Measurements from ENCODE around the gene LEFTY2. TPM values are rescaled to one million over a fixed set of nuclear protein-coding genes. Genes with fewer than 3 reads are reported as not detected.
A peak's percentile ranks its signal among the peaks of the same experiment; 100 is the strongest.
"Not testable (repeated sequence)": the region's sequence is repeated elsewhere in the genome, so short reads cannot be mapped to it uniquely, and the experiment has no call there.

Gene LEFTY2
- polyA plus RNA-seq, 4 donors = 0.75 to 2.4 (median 1.1) TPM

GRCh38 chr1:225931270-225932136, 9.5 kb downstream of the LEFTY2 start:
- DNase-seq (ENCODE audit: low read depth in 4 of 4, low spot score in 3 of 4) = no peak

GRCh38 chr1:225930566-225930965, 10.5 kb downstream of the LEFTY2 start:
- DNase-seq (ENCODE audit: low read depth in 4 of 4, low spot score in 3 of 4) = no peak

GRCh38 chr1:225929462-225929861, 11.6 kb downstream of the LEFTY2 start:
- not testable (repeated sequence) for DNase-seq (ENCODE audit: low read depth in 4 of 4, low spot score in 3 of 4)

- no peak for DNase-seq (ENCODE audit: low read depth in 4 of 4, low spot score in 3 of 4)
Observed at GRCh38 chr1:225928186-225929175, 12.5 kb downstream of the LEFTY2 start.

- DNase-seq (ENCODE audit: low read depth in 4 of 4, low spot score in 3 of 4) = no peak
Observed at GRCh38 chr1:225926551-225927113, 14.4 kb downstream of the LEFTY2 start.

GRCh38 chr1:225923692-225924555, 17.1 kb downstream of the LEFTY2 start, which contains the start of gene PYCR2:
Gene PYCR2, minus strand, starts transcription at chr1:225924250. Its CDS starts 140 bp downstream, at chr1:225924110.
- DNase-seq (ENCODE audit: low read depth in 4 of 4, low spot score in 3 of 4) = peak; percentile 87 to 91 (median 90)

- no peak for DNase-seq (ENCODE audit: low read depth in 4 of 4, low spot score in 3 of 4)
Observed at GRCh38 chr1:225923381-225923691, 17.7 kb downstream of the LEFTY2 start.

GRCh38 chr1:225921734-225922709, 19.0 kb downstream of the LEFTY2 start:
- no peak for DNase-seq (ENCODE audit: low read depth in 4 of 4, low spot score in 3 of 4)

GRCh38 chr1:225919906-225920305, 21.1 kb downstream of the LEFTY2 start:
- DNase-seq (ENCODE audit: low read depth in 4 of 4, low spot score in 3 of 4) = no peak

GRCh38 chr1:225918280-225918679, 22.7 kb downstream of the LEFTY2 start:
- DNase-seq (ENCODE audit: low read depth in 4 of 4, low spot score in 3 of 4) = no peak

- no peak for DNase-seq (ENCODE audit: low read depth in 4 of 4, low spot score in 3 of 4)
Observed at GRCh38 chr1:225917536-225917935, 23.5 kb downstream of the LEFTY2 start.

- DNase-seq (ENCODE audit: low read depth in 4 of 4, low spot score in 3 of 4) = no peak
Observed at GRCh38 chr1:225917101-225917500, 23.9 kb downstream of the LEFTY2 start.

- DNase-seq (ENCODE audit: low read depth in 4 of 4, low spot score in 3 of 4) = no peak
Observed at GRCh38 chr1:225915538-225915991, 25.5 kb downstream of the LEFTY2 start.

GRCh38 chr1:225914947-225915346, 26.1 kb downstream of the LEFTY2 start:
- no peak for DNase-seq (ENCODE audit: low read depth in 4 of 4, low spot score in 3 of 4)

GRCh38 chr1:225914391-225914790, 26.6 kb downstream of the LEFTY2 start:
- DNase-seq (ENCODE audit: low read depth in 4 of 4, low spot score in 3 of 4) = no peak

- DNase-seq (ENCODE audit: low read depth in 4 of 4, low spot score in 3 of 4) = peak in 1 of 4 donors; percentile 54
Observed at GRCh38 chr1:225911191-225912130, 29.6 kb downstream of the LEFTY2 start.

- DNase-seq (ENCODE audit: low read depth in 4 of 4, low spot score in 3 of 4) = no peak
Observed at GRCh38 chr1:225909477-225909876, 31.5 kb downstream of the LEFTY2 start.

- no peak for DNase-seq (ENCODE audit: low read depth in 4 of 4, low spot score in 3 of 4)
Observed at GRCh38 chr1:225908773-225909172, 32.2 kb downstream of the LEFTY2 start.
